ENCODE data around the gene UBXN1. TPM values are rescaled to one million over a fixed set of nuclear protein-coding genes. Genes with fewer than 3 reads are reported as not detected.
A peak's percentile ranks its signal among the peaks of the same experiment; 100 is the strongest.

Gene UBXN1
- 100 to 1,000 TPM; 151 to 204 (median 191) TPM for polyA plus RNA-seq (ENCODE audit: insufficient read length in 3 of 3)
- long read RNA-seq, donor 1, transcript UBXN1-202 (9 exons, 1,153 nt) = major isoform, 65 of 84 reads
- long read RNA-seq, donor 1, transcript UBXN1-216 (5 exons, 739 nt) = minor isoform, 7 of 84 reads
- long read RNA-seq, donor 1, partial matches to known transcripts = 5 of 84 reads
- long read RNA-seq, donor 1, other reads (novel, unspliced or antisense) = 0 of 84 reads
- long read RNA-seq, donor 2, transcript UBXN1-202 (9 exons, 1,153 nt) = major isoform, 72 of 98 reads
- long read RNA-seq, donor 2, transcript UBXN1-217 (10 exons, 943 nt) = minor isoform, 5 of 98 reads
- long read RNA-seq, donor 2, transcript UBXN1-216 (5 exons, 739 nt) = minor isoform, 10 of 98 reads
- long read RNA-seq, donor 2, partial matches to known transcripts = 10 of 98 reads
- long read RNA-seq, donor 2, other reads (novel, unspliced or antisense) = 0 of 98 reads
- long read RNA-seq, donor 3, transcript UBXN1-216 (5 exons, 739 nt) = minor isoform, 15 of 85 reads
- long read RNA-seq, donor 3, transcript UBXN1-202 (9 exons, 1,153 nt) = major isoform, 51 of 85 reads
- long read RNA-seq, donor 3, partial matches to known transcripts = 11 of 85 reads
- long read RNA-seq, donor 3, other reads (novel, unspliced or antisense) = 0 of 85 reads
- long read RNA-seq, donor 4, transcript UBXN1-217 (10 exons, 943 nt) = minor isoform, 7 of 89 reads
- long read RNA-seq, donor 4, transcript UBXN1-216 (5 exons, 739 nt) = minor isoform, 6 of 89 reads
- long read RNA-seq, donor 4, transcript UBXN1-202 (9 exons, 1,153 nt) = major isoform, 62 of 89 reads
- long read RNA-seq, donor 4, partial matches to known transcripts = 9 of 89 reads
- long read RNA-seq, donor 4, other reads (novel, unspliced or antisense) = 0 of 89 reads
- long read RNA-seq, donor 5, transcript UBXN1-202 (9 exons, 1,153 nt) = major isoform, 31 of 47 reads
- long read RNA-seq, donor 5, transcript UBXN1-216 (5 exons, 739 nt) = minor isoform, 11 of 47 reads
- long read RNA-seq, donor 5, partial matches to known transcripts = 0 of 47 reads
- long read RNA-seq, donor 5, other reads (novel, unspliced or antisense) = 0 of 47 reads
- long read RNA-seq, donor 6, transcript UBXN1-202 (9 exons, 1,153 nt) = major isoform, 54 of 68 reads
- long read RNA-seq, donor 6, transcript UBXN1-216 (5 exons, 739 nt) = minor isoform, 6 of 68 reads
- long read RNA-seq, donor 6, partial matches to known transcripts = 5 of 68 reads
- long read RNA-seq, donor 6, other reads (novel, unspliced or antisense) = 0 of 68 reads
- long read RNA-seq, donor 7, transcript UBXN1-216 (5 exons, 739 nt) = minor isoform, 26 of 132 reads
- long read RNA-seq, donor 7, transcript UBXN1-202 (9 exons, 1,153 nt) = major isoform, 59 of 132 reads
- long read RNA-seq, donor 7, partial matches to known transcripts = 35 of 132 reads
- long read RNA-seq, donor 7, other reads (novel, unspliced or antisense) = 0 of 132 reads
- long read RNA-seq, donor 8, transcript UBXN1-202 (9 exons, 1,153 nt) = major isoform, 26 of 37 reads
- long read RNA-seq, donor 8, partial matches to known transcripts = 6 of 37 reads
- long read RNA-seq, donor 8, other reads (novel, unspliced or antisense) = 0 of 37 reads
- long read RNA-seq, donor 9, transcript UBXN1-217 (10 exons, 943 nt) = minor isoform, 6 of 121 reads
- long read RNA-seq, donor 9, transcript UBXN1-216 (5 exons, 739 nt) = minor isoform, 9 of 121 reads
- long read RNA-seq, donor 9, transcript UBXN1-202 (9 exons, 1,153 nt) = major isoform, 90 of 121 reads
- long read RNA-seq, donor 9, partial matches to known transcripts = 14 of 121 reads
- long read RNA-seq, donor 9, other reads (novel, unspliced or antisense) = 0 of 121 reads
- long read RNA-seq, donor 10, transcript UBXN1-216 (5 exons, 739 nt) = minor isoform, 17 of 94 reads
- long read RNA-seq, donor 10, transcript UBXN1-202 (9 exons, 1,153 nt) = major isoform, 60 of 94 reads
- long read RNA-seq, donor 10, partial matches to known transcripts = 15 of 94 reads
- long read RNA-seq, donor 10, other reads (novel, unspliced or antisense) = 0 of 94 reads
- long read RNA-seq, donor 11, transcript UBXN1-202 (9 exons, 1,153 nt) = major isoform, 48 of 68 reads
- long read RNA-seq, donor 11, transcript UBXN1-216 (5 exons, 739 nt) = minor isoform, 11 of 68 reads
- long read RNA-seq, donor 11, partial matches to known transcripts = 5 of 68 reads
- long read RNA-seq, donor 11, other reads (novel, unspliced or antisense) = 0 of 68 reads
- long read RNA-seq, donor 12, transcript UBXN1-202 (9 exons, 1,153 nt) = major isoform, 76 of 106 reads
- long read RNA-seq, donor 12, transcript UBXN1-216 (5 exons, 739 nt) = minor isoform, 11 of 106 reads
- long read RNA-seq, donor 12, transcript UBXN1-217 (10 exons, 943 nt) = minor isoform, 6 of 106 reads
- long read RNA-seq, donor 12, partial matches to known transcripts = 9 of 106 reads
- long read RNA-seq, donor 12, other reads (novel, unspliced or antisense) = 0 of 106 reads
- long read RNA-seq, donor 13, transcript UBXN1-216 (5 exons, 739 nt) = minor isoform, 13 of 53 reads
- long read RNA-seq, donor 13, transcript UBXN1-202 (9 exons, 1,153 nt) = major isoform, 33 of 53 reads
- long read RNA-seq, donor 13, partial matches to known transcripts = 0 of 53 reads
- long read RNA-seq, donor 13, other reads (novel, unspliced or antisense) = 0 of 53 reads
- long read RNA-seq, donor 14 = 0 reads
- long read RNA-seq, donor 15, transcript UBXN1-201 (8 exons, 1,291 nt) = minor isoform, 5 of 134 reads
- long read RNA-seq, donor 15, transcript UBXN1-216 (5 exons, 739 nt) = minor isoform, 17 of 134 reads
- long read RNA-seq, donor 15, transcript UBXN1-202 (9 exons, 1,153 nt) = major isoform, 79 of 134 reads
- long read RNA-seq, donor 15, transcript UBXN1-206 (8 exons, 1,257 nt) = minor isoform, 5 of 134 reads
- long read RNA-seq, donor 15, partial matches to known transcripts = 21 of 134 reads
- long read RNA-seq, donor 15, other reads (novel, unspliced or antisense) = 0 of 134 reads
- long read RNA-seq, donor 16, transcript UBXN1-216 (5 exons, 739 nt) = minor isoform, 12 of 127 reads
- long read RNA-seq, donor 16, transcript UBXN1-202 (9 exons, 1,153 nt) = major isoform, 83 of 127 reads
- long read RNA-seq, donor 16, partial matches to known transcripts = 22 of 127 reads
- long read RNA-seq, donor 16, other reads (novel, unspliced or antisense) = 0 of 127 reads

DNA sequence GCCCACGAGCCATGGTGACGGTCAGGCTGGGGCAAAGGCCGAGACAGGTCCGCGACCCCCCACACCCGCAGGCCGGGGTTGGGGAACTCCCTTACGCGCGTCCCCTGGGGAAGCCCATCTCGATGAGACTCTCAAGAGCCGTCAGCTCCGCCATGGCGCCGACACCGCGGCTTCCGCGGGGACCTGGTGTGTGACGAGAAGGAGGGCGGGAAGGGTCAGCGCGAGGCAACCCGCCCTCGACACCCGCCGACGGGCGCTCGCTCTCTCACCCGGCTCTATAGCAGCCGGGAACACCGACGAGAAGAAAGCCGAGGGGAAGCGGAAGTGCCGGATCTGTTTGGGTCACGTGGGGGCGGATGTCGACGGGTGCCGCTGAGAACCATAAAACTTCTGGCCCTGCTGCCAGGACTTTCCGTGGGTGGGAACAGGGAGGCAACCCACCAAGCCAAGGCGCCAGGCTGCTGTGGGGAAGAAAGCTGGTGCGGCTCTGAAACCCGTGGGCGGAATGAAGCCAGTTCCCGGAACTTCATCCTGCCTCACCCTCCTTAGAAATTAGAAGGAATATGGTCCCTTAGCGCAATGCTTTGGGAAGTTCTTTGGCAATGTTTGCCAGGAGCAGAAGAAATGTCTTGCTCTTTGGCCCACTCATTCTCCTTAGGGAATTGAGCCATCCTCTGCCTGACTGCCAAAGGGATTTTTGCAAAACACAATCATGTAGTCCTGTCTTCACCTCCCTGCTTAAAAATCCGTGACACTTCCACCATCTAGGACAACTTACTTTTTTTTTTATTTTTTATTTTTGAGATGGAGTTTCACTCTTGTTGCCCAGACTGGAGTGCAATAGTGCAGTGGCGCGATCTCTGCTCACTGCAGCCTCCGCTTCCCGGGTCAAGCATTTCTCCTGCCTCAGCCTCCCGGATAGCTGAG lies at the start of gene UBXN1:
Gene UBXN1, minus strand, starts transcription at position 304 of the 927 bp plus-strand sequence. Its CDS starts 150 bp downstream, at position 154.
- DNase-seq = peak; percentile 87

DNA sequence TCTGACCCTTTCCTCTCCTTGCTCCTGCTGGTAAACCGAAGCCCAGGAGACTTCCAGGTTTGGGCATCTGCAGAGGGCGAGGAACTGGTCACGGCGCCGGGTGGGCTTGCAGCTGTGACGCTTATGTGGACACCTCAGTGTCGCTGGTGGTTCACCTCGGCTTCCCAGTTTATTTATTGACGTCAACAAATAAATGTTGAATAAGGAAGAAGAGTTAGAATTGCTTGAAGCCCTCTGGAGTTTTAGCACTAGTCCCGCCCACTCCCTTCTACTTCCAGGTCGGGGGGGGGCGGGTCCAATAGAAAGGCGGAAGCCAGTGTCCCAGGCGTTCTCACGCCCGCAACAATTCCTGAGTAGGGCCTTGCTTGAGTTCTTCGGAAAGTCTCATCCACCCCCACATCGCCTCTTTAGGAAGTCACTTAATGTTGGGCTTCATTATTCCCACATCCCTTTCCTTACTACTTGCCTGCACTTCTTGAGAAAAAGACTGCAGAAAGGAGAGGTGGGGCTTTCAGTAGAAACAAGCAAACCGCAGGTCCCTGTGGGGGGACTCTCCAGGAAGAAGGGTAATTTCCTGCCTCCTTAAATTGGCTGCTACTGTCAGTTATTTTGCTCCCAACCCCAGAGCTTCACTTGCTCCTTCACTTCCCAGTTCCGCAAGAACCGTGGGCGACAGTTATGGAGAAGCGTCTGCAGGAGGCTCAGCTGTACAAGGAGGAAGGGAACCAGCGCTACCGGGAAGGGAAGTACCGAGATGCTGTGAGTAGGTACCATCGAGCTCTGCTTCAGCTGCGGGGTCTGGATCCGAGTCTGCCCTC lies 49.5 kb upstream of the UBXN1 start, which contains the start of gene TTC9C:
Gene TTC9C, plus strand, starts transcription at position 316 of the 818 bp plus-strand sequence. Its CDS starts 363 bp downstream, at position 679.
- peak; percentile 87 for DNase-seq

DNA sequence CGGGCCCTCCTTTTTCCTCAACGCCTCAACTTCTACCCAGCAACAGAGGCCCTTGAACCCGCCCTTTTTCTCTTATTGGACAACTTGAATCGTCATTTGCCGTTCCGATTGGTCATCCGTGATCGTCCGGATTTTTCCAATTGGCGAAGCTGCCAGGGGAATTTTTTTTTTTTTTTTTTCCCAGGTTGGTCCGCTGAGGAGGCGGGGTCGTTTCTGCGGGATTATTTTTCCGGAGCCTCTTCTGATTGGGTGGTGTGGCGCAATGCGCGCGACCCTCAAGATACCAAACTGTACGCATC lies 48.9 kb upstream of the UBXN1 start:
- peak; percentile 98 for DNase-seq

- DNase-seq = peak; percentile 99
Observed at GRCh38 chr11:62727165-62727871, 48.4 kb upstream of the UBXN1 start, which contains the start of gene HNRNPUL2. TSS of gene HNRNPUL2 (minus strand) at chr11:62727457. CDS start at chr11:62727156, 301 bp downstream.

DNA sequence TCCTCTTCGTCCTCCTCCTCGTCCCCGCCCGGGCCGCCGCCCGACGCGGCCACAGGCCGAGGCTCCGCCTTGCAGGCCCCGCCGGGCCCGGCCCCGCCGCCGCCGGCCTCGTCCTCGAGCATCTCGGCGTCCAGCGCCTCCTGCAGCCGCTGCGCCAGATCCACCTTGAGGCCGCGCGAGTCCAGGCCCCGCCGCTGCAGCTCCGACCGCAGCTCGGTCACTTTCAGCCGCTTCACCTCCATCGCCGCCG lies 48.0 kb upstream of the UBXN1 start:
- DNase-seq = no peak

GRCh38 chr11:62726156-62726914 lies 47.5 kb upstream of the UBXN1 start:
- no peak for DNase-seq

DNA sequence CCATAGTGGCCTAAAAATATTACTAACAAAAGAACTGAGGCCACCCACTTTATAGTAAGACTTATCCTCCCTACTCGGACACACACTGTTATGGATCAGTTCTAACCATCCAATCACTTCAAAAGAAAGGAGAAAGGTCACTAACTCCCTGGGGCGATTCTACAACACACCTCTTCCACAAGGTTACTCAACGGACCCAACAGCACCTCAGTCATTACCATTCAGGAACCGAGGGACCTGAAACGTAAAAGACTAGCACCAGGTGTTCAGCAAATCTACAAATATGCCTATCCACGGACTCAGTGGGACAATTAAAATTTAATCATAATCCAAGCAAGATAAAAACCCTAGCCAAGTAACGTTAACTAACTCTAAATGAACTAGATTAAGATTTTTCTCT lies 46.8 kb upstream of the UBXN1 start:
- no peak for DNase-seq

- DNase-seq = no peak
Observed at GRCh38 chr11:62724171-62724570, 45.3 kb upstream of the UBXN1 start.

DNA sequence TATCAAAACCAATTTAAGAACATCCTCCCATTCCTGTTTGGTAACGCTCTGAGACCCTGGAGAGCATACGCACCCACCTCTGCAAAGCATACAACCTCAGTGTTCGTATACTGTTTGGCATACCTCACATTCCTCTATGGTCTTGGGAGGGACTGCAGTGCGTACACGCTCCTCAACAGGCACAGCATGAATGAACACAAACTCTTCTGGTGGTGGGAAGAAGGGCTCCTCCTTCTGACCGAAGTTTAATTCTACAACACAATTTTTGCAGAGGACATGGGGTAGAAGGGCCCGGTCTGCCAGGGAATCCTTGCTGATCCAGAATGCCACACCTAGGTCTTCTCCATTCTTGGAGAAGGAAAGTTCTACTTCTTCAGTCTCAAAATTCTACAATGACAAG lies 43.1 kb upstream of the UBXN1 start:
- no peak for DNase-seq

DNA sequence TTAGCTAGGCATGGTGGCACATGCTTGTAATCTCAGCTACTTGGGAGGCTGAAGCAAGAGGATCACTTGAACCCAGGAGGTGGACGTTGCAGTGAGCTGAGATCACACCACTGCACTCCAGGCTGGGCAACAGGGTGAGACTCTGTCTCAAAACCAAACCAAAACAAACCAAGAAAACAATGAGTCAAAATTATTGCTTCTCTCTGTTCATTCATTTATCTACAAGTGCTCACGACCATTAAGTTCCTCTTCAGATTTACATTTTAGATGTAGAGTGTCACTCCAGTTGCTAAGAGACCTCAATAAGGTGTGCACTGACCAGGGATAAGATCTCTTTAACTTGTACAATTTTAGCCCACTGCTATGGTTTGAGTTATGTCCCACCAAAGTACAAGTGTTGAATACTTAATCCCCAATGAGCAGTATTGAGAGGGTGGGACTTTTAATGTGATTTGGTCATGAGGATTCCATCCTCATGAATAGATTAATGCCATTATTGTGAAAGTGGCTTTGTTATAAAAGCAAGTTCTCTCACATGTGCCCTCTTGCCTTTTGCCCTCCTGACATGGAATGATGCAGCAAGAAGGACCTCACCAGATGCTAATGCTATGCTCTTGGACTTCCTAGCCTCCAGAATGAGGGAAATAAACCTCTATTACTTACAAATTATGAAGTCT lies 40.6 kb upstream of the UBXN1 start:
- no peak for DNase-seq

- no peak for DNase-seq
Observed at GRCh38 chr11:62716816-62717215, 37.9 kb upstream of the UBXN1 start.

DNA sequence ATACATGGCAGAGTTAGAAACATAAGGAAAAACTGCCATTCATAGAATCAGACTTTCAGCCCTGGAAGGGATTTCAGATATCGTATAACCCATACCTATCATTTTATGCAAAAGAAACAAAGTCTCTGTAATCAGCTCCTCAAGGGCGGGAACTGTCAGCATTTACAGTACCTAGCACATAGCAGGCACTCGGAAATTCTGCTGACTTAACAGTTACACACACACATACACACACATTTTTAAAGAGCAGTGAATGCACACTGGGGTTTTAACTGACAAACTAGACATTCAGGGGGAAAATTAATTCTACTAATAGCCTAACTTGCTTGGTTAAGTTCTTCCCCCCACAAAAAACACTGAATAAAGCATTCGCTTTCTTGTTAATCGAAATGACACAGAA lies 37.3 kb upstream of the UBXN1 start:
- DNase-seq = no peak
